ENCODE data around the gene CTAG2.

CTAG2 gene

GRCh38 chrX:154602766-154603437, 50.5 kb downstream of the CTAG2 start:
- DNase-seq (ENCODE audit: low read depth): no peak

DNA sequence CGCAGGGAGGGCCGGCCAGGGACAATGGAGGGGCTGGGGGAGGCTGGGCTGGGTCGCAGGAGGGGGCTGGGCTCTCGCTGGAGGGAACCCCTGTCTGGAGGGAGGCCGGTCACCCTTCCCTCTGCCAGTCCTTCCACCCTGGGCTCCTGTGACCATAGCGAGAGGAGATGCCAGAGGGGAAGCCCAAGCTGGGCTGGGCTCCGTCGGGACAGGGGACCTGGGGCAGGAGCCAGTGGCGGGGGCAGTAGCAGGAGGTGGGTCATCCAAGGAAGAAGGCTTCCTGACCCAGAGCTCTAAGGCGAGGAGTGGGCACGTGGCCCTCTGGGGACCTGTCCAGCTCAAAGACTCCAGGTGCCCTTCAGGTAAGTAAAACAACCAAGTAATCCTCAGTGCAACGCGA, 51.2 kb downstream of the CTAG2 start:
- H3K4me3 ChIP-seq (ENCODE audit: low read depth, low read length): no peak overlapping the region
- TF ChIP-seq, protein P1, sequence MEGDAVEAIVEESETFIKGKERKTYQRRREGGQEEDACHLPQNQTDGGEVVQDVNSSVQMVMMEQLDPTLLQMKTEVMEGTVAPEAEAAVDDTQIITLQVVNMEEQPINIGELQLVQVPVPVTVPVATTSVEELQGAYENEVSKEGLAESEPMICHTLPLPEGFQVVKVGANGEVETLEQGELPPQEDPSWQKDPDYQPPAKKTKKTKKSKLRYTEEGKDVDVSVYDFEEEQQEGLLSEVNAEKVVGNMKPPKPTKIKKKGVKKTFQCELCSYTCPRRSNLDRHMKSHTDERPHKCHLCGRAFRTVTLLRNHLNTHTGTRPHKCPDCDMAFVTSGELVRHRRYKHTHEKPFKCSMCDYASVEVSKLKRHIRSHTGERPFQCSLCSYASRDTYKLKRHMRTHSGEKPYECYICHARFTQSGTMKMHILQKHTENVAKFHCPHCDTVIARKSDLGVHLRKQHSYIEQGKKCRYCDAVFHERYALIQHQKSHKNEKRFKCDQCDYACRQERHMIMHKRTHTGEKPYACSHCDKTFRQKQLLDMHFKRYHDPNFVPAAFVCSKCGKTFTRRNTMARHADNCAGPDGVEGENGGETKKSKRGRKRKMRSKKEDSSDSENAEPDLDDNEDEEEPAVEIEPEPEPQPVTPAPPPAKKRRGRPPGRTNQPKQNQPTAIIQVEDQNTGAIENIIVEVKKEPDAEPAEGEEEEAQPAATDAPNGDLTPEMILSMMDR (IDR thresholded peaks at IDR 0.05; ENCODE audit: insufficient read depth, low read depth, low read length, missing control alignments): no peak
- no peak for DNase-seq (ENCODE audit: low read depth)

More at GRCh38 chrX:154602766-154603437, 50.5 kb downstream of the CTAG2 start:
- TF ChIP-seq, protein P1 (IDR thresholded peaks at IDR 0.05; ENCODE audit: insufficient read depth, low read depth, low read length, missing control alignments): no peak
- no peak overlapping the region for H3K4me3 ChIP-seq (ENCODE audit: low read depth, low read length)

All from GM12865 (cell line).